A549 (cell line): ENCODE data around the gene KCTD15.

Experiments
- JUN ChIP-seq, 2 experiments: fragments of >200 bp; sonication (Bioruptor Twin); formaldehyde crosslinking; IDR thresholded peaks; 2 replicates in 1 of 2; 3 replicates in 1 of 2; pipeline ENCODE4 v1.6.1; 2016 to 2017
- POLR2A ChIP-seq: IDR thresholded peaks from 2 replicates; pipeline ENCODE4 v1.6.1; 2012; ENCODE audit warnings: mild to moderate bottlenecking, low read length
- RAD21 ChIP-seq, 2 experiments: fragments of >200 bp in 1 of 2; sonication (Bioruptor Twin) in 1 of 2; formaldehyde crosslinking in 1 of 2; IDR thresholded peaks in 1 of 2; conservative IDR thresholded peaks in 1 of 2; 2 replicates in 1 of 2; 3 replicates in 1 of 2; pipeline ENCODE4 v1.6.1; 2012 to 2018; ENCODE audit warnings: inconsistent platforms in 1 of 2
- TF ChIP-seq, protein P1 (sequence below): fragments of >200 bp; sonication (Bioruptor Twin); formaldehyde crosslinking; IDR thresholded peaks from 3 replicates; pipeline ENCODE4 v1.5.1; 2016

DNA sequence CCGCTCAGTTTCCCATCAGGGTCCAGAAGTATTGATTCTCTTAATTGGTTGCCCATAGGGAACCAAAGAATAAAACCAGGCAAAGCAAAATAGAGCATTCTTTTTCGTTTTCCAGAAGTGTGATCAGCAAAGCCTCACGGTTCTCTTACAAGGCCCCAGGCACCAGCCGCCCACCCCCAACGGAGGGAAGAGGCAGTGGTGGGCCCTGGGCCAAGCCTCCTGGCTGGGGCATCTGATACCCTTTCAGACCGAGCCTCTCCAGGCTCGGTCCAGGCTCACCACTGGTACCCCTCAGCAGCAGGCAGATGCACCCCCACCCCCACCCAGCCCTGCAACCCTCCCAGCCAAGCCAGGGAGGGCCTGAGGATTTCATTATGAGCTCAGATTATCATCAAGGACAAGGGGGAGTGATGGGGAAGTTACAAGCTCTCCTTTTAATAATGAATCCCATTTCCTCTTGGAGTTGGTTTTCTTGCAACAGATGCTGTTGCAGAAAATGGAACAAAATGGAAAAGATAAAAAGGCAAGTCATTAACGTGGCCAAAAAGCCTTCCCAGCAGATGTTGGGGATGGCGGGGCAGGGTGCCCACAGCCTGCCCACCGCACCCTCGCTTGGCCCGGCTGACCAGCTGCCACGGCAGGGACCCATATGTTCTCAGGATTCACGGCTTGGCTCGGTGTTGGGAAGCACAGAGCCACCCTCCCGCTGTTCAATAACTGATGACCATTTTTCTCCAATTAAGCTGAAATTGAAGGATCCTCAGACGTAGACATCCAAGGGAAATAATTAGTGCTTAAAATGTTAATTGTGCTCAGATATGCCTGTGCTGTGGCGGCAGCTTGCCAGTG is 45.9 kb upstream of the KCTD15 start:
- no peak for TF ChIP-seq POLR2A
- TF ChIP-seq RAD21 (conservative IDR thresholded peaks at IDR 0.05 in 1 of 2, IDR thresholded peaks at IDR 0.05 in 1 of 2) = no peak
- TF ChIP-seq, protein P1, sequence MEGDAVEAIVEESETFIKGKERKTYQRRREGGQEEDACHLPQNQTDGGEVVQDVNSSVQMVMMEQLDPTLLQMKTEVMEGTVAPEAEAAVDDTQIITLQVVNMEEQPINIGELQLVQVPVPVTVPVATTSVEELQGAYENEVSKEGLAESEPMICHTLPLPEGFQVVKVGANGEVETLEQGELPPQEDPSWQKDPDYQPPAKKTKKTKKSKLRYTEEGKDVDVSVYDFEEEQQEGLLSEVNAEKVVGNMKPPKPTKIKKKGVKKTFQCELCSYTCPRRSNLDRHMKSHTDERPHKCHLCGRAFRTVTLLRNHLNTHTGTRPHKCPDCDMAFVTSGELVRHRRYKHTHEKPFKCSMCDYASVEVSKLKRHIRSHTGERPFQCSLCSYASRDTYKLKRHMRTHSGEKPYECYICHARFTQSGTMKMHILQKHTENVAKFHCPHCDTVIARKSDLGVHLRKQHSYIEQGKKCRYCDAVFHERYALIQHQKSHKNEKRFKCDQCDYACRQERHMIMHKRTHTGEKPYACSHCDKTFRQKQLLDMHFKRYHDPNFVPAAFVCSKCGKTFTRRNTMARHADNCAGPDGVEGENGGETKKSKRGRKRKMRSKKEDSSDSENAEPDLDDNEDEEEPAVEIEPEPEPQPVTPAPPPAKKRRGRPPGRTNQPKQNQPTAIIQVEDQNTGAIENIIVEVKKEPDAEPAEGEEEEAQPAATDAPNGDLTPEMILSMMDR = no peak
- no peak for TF ChIP-seq JUN (IDR thresholded peaks at IDR 0.05)
